ENCODE data around the gene UTP4. TPM values are rescaled to one million over a fixed set of nuclear protein-coding genes. Genes with fewer than 3 reads are reported as not detected.

The UTP4 gene
- total RNA-seq, 4 donors from 2014 or later, result 25.1 to 41.7 (median 34.8) TPM

DNA sequence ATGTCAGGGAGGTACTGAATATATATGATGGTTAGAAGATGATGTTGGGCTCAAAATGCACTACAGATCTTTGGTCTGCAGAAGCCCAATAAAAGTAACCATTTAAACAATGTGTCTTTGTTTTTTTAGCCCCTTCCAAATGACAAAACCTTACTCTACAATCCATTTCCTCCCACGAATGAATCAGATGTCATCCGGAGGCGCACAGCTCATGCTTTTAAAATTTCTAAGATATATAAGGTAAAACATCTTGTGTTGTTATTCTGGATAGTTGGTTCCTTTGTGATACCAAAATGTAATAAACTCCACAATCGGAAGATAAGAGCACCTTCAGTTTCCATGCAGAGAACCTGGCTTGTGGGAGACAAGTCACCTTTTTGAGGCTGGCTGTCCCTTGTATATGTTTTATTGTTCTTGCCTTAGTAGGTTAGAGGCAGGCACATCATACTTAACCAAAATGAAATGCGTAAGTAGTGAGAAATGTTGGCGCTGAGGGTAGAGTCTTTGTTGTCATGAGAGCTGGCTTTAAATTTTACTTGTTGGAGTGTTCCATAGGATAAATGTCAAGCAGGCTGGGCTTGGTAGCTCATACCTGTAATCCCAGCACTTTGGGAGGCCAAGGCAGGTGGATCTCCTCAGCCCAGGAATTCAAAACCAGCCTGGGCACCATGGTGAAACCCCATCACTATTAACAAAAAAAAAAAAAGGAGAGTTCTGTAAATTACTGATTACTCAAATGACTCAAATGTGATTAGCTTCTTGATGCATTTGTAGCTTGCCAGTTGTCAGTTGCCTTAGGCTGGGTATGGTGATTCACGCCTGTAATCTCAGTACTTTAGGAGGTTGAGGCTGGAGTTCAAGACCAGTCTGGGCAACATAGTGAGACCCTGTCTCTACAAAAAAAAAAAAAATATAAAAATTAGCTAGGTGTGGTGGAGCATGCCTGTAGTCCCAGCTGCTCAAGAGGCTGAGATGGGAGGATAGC is 34.8 kb downstream of the UTP4 start:
- Histone ChIP-seq H3K4me1 (no peaks in the 10 kb centered on the region), H3K27me3 (no peaks in the 10 kb centered on the region), H3K27ac (no peak overlapping the region), H3K36me3 (peaks cover 63% of the 10 kb centered on the region), H3K4me3 (no peak overlapping the region), H3K9me3 (no peaks in the 10 kb centered on the region)
- DNase-seq (ENCODE audit: low spot score in 2 of 2), result no peak
- no peak for TF ChIP-seq POLR2AphosphoS5 (IDR thresholded peaks at IDR 0.05)
- TF ChIP-seq POLR2A (IDR thresholded peaks at IDR 0.05), result no peak
- no peak for TF ChIP-seq EP300 (IDR thresholded peaks at IDR 0.05)
- TF ChIP-seq, protein P1, sequence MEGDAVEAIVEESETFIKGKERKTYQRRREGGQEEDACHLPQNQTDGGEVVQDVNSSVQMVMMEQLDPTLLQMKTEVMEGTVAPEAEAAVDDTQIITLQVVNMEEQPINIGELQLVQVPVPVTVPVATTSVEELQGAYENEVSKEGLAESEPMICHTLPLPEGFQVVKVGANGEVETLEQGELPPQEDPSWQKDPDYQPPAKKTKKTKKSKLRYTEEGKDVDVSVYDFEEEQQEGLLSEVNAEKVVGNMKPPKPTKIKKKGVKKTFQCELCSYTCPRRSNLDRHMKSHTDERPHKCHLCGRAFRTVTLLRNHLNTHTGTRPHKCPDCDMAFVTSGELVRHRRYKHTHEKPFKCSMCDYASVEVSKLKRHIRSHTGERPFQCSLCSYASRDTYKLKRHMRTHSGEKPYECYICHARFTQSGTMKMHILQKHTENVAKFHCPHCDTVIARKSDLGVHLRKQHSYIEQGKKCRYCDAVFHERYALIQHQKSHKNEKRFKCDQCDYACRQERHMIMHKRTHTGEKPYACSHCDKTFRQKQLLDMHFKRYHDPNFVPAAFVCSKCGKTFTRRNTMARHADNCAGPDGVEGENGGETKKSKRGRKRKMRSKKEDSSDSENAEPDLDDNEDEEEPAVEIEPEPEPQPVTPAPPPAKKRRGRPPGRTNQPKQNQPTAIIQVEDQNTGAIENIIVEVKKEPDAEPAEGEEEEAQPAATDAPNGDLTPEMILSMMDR (IDR thresholded peaks at IDR 0.05), result no peak
- WGBS, result 80% methylated on average over 7 of the region's 7 CpGs

DNA sequence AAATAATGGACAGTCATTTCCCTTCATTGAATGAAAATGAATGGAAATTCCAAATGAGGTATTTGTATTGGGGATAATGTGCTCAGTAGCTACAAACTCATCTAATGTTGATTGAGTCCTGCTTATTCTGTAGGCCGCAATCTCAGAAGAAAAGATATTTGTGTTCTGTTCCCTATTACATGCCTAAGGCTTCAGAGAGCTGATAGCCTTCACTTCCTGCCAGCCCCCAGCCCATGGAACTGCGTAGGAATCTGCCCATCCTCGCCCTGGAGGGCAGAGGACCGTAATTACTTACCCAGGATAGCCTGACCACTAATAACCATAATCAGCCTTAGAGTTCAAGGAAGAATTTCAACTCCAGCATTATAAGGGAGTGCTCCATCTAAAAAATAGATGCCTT is 36.6 kb downstream of the UTP4 start:
- Histone ChIP-seq H3K36me3 (peaks cover 49% of the 10 kb centered on the region), H3K27me3 (no peaks in the 10 kb centered on the region), H3K27ac (no peak overlapping the region), H3K4me3 (no peak overlapping the region), H3K4me1 (peaks cover 15% of the 10 kb centered on the region), H3K9me3 (no peaks in the 10 kb centered on the region)
- TF ChIP-seq POLR2AphosphoS5 (IDR thresholded peaks at IDR 0.05) (no peak), POLR2A (IDR thresholded peaks at IDR 0.05) (no peak), EP300 (IDR thresholded peaks at IDR 0.05) (no peak)
- TF ChIP-seq, protein P1 (IDR thresholded peaks at IDR 0.05), result no peak
- DNase-seq (ENCODE audit: low spot score in 2 of 2), result no peak
- 91% methylated on average over 4 of the region's 4 CpGs for WGBS

DNA sequence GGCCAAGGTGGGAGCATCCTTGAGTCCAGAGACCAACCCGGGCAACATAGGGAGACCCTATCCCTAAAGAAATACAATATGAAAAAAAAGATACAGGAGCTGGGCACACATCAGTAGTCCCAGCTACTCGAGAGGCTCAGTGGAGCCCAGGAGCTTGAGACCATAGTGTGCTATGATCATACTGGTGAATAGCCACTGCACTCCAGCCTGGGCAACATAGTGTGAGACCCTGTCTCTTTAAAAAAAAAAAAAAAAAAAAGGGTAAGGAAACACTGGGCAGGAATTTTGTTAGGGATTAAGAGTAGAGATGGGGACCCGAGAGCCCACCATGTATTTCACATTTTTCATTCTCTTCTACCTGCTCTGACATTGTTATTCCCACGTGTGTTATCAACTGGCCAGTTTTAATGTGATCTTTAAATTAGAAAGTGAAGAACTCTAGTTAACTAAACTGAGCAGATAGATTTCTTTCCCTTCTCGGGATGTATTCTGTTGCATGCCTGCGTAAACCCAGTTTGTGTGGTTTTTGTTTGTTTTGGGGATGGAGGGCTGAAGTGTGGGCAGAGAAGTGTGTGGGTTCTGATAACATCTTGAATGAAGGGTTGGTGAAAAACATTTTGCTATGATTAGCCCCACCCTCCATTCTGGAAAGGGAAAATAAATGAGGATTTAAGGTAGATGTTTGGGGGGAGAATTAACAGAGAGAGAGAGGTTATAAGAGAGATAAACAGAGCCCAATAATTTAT is 37.3 kb downstream of the UTP4 start:
- no peak overlapping the region for H3K27ac ChIP-seq
- peaks cover 21% of the 10 kb centered on the region for H3K4me1 ChIP-seq
- WGBS, result 86% methylated on average over 6 of the region's 6 CpGs
- H3K9me3 ChIP-seq, result no peaks in the 10 kb centered on the region
- no peaks in the 10 kb centered on the region for H3K27me3 ChIP-seq
- no peak for TF ChIP-seq EP300 (IDR thresholded peaks at IDR 0.05)
- no peak for TF ChIP-seq POLR2AphosphoS5 (IDR thresholded peaks at IDR 0.05)
- no peak for TF ChIP-seq POLR2A (IDR thresholded peaks at IDR 0.05)
- no peak for DNase-seq (ENCODE audit: low spot score in 2 of 2)
- H3K36me3 ChIP-seq, result peaks cover 46% of the 10 kb centered on the region
- H3K4me3 ChIP-seq, result no peak overlapping the region

DNA sequence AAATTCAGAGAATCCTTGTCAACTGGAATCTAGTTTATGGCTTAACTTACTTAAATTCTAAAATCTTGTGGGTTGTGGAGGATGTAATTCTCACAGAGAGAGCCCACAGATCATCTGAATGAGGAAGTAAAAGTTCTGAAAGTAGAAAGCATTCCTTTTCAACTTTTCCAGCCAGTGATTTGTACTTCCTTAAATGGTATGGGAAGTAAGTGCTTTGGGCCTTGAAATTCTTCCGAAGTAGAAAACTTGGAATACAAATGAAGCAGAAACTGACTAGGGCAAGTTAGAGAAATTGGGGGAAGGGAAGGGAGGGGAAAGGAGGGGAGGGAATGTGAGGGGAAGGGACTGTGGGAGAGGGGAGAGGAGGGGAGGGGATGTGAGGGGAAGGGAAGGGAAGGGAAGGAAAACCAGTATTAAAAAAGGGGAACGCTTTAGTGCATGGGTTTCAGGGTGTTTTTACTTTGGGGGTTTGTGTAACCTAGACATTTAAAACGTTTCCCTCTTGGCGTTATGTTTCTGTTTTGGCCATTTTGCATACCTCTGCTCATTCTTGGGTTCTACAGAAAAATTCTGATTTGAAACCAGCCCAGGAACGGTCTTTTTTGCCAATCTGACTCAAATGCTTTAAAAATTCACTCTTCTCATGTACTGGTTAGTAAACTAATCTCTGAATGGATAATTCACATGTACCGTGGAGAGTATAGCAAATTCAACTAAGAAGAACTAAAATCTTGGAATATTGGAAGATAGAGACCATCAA is 39.1 kb downstream of the UTP4 start:
- peaks cover 28% of the 10 kb centered on the region for H3K36me3 ChIP-seq
- no peaks in the 10 kb centered on the region for H3K27me3 ChIP-seq
- no peak for DNase-seq (ENCODE audit: low spot score in 2 of 2)
- H3K27ac ChIP-seq, result peak overlapping the region; percentile 65
- H3K9me3 ChIP-seq, result no peaks in the 10 kb centered on the region
- TF ChIP-seq EP300 (IDR thresholded peaks at IDR 0.05) (no peak), POLR2AphosphoS5 (IDR thresholded peaks at IDR 0.05) (no peak), POLR2A (IDR thresholded peaks at IDR 0.05) (no peak)
- TF ChIP-seq, protein P1 (IDR thresholded peaks at IDR 0.05), result no peak
- peaks cover 22% of the 10 kb centered on the region for H3K4me1 ChIP-seq
- H3K4me3 ChIP-seq, result no peak overlapping the region
- 42% methylated on average over 6 of the region's 6 CpGs for WGBS

DNA sequence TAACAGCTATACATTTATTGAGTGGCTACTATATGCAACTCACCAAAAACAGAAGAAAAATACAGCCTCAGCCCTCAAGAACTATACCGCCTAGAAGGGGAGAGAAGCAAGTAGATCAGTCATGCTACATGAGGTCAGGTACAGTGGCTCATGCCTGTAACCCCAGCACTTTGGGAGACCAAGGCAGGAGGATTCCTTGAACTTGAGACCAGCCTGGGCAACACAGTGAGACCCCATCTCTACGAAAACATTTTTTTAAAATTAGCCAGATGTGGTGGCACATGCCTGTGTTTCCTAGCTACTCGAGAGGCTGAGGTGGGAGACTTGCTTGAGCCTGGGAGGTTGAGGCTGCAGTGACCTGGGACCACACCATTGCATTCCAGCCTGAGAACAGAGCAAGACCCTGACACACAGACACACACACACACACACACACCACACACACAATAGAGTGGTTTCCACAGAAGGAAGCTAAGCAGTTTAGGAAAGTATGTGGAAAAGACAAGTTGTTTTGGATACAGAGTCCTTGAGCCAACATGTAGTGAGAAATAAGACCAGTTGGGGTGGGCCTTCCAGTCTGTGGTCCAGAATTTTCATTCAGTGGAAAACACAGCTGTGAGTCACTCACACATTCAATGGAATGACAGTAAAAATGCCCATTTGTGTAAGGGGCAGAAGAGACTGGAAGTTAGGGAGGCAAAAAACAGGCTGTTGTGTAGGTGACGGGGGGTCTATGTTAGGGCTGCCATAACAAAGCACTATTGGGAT is 43.8 kb downstream of the UTP4 start:
- peaks cover 41% of the 10 kb centered on the region for H3K4me1 ChIP-seq
- 79% methylated on average over 4 of the region's 4 CpGs for WGBS
- DNase-seq (ENCODE audit: low spot score in 2 of 2), result no peak

More for the DNA sequence above, 43.8 kb downstream of the UTP4 start:
- Histone ChIP-seq H3K27me3 (no peaks in the 10 kb centered on the region), H3K27ac (no peak overlapping the region), H3K36me3 (no peaks in the 10 kb centered on the region), H3K9me3 (no peaks in the 10 kb centered on the region), H3K4me3 (no peak overlapping the region)
- no peak for TF ChIP-seq EP300 (IDR thresholded peaks at IDR 0.05)
- TF ChIP-seq POLR2A (IDR thresholded peaks at IDR 0.05), result no peak
- TF ChIP-seq POLR2AphosphoS5 (IDR thresholded peaks at IDR 0.05), result no peak
- TF ChIP-seq, protein P1 (IDR thresholded peaks at IDR 0.05), result no peak

Data from suprapubic skin (tissue), 4 donors.